Fibroblast of villous mesenchyme (primary cell): ENCODE data around the gene JMJD8. TPM values are rescaled to one million over a fixed set of nuclear protein-coding genes. Genes with fewer than 3 reads are reported as not detected.

Source experiments
- DNase-seq: peaks from one replicate; pipeline ENCODE4 v3.0.0-alpha.2; 2010; ENCODE audit warnings: low read depth
- H3K4me3 ChIP-seq: 2 replicates; pipeline ENCODE4 v1.5.1; 2011; ENCODE audit warnings: low read depth, mild to moderate bottlenecking, low read length
- CTCF ChIP-seq: IDR thresholded peaks from 2 replicates; pipeline ENCODE4 v1.5.1; 2012; ENCODE audit warnings: low read depth, mild to moderate bottlenecking, low read length; ENCODE audit not compliant: insufficient read depth
- total RNA-seq: library from RNA; depleted of rRNA; stranded (reverse); fragments of >200 nt; gene quantifications from 2 replicates; pipeline ENCODE4 v1.2.3, GENCODE V29; 2012

The JMJD8 gene
- total RNA-seq, 1 donor = 36.3 TPM

GRCh38 chr16:676565-676902 lies 7.6 kb downstream of the JMJD8 start:
- TF ChIP-seq CTCF = no peak
- H3K4me3 ChIP-seq = no peak overlapping the region
- no peak for DNase-seq

- no peak for TF ChIP-seq CTCF
- DNase-seq = no peak
- peak overlapping the region; percentile 52 for H3K4me3 ChIP-seq
Observed at GRCh38 chr16:675884-676564, 8.1 kb downstream of the JMJD8 start.

- TF ChIP-seq CTCF = no peak
- peak; percentile 42 for DNase-seq
- H3K4me3 ChIP-seq = peak within 1 kb of the TSS; percentile 52
Observed at GRCh38 chr16:674968-675883, 8.9 kb downstream of the JMJD8 start, which contains the start of gene RHBDL1. RHBDL1 (plus strand) TSS chr16:675671; CDS start chr16:675791, 120 bp downstream.

- DNase-seq = no peak
- no peak overlapping the region for H3K4me3 ChIP-seq
- TF ChIP-seq CTCF = no peak
Observed at GRCh38 chr16:674214-674881, 9.8 kb downstream of the JMJD8 start.

- no peak for DNase-seq
- no peak for TF ChIP-seq CTCF
- no peak overlapping the region for H3K4me3 ChIP-seq
Observed at GRCh38 chr16:673399-673991, 10.6 kb downstream of the JMJD8 start.

- DNase-seq = no peak
- no peak overlapping the region for H3K4me3 ChIP-seq
- no peak for TF ChIP-seq CTCF
Observed at GRCh38 chr16:672851-673250, 11.3 kb downstream of the JMJD8 start.
